BLaER1 treated with 17β-estradiol and CSF1 and Interleukin-3, amounts not matched to agents 10 nM and 100 nM (cell line): ENCODE results near the gene RRN3.
"Not testable (repeated sequence)": the region's sequence is repeated elsewhere in the genome, so short reads cannot be mapped to it uniquely, and the experiment has no call there.

Source experiments
- H3K27ac ChIP-seq, 11 experiments: shearing (Covaris generic); formaldehyde crosslinking; 2 replicates each; pipeline ENCODE4 v1.8.1; 2022
- H3K27me3 ChIP-seq, 11 experiments: shearing (Covaris generic); formaldehyde crosslinking; 2 replicates each; pipeline ENCODE4 v1.8.1; 2022
- H3K36me3 ChIP-seq, 11 experiments: shearing (Covaris generic); formaldehyde crosslinking; 2 replicates each; pipeline ENCODE4 v1.8.1; 2022
- H3K4me1 ChIP-seq, 10 experiments: shearing (Covaris generic); formaldehyde crosslinking; 2 replicates each; pipeline ENCODE4 v1.8.1; 2022
- H3K4me2 ChIP-seq, 11 experiments: shearing (Covaris generic); formaldehyde crosslinking; 2 replicates each; pipeline ENCODE4 v1.8.1; 2022
- H3K4me3 ChIP-seq, 10 experiments: shearing (Covaris generic); formaldehyde crosslinking; 2 replicates each; pipeline ENCODE4 v1.8.1; 2022
- H3K9ac ChIP-seq, 11 experiments: shearing (Covaris generic); formaldehyde crosslinking; 2 replicates each; pipeline ENCODE4 v1.8.1; 2022
- H3K9me3 ChIP-seq, 11 experiments: shearing (Covaris generic); formaldehyde crosslinking; replicated peaks in 1 of 11; 2 replicates each; pipeline ENCODE4 v1.8.1; 2022
- H4K20me1 ChIP-seq, 11 experiments: shearing (Covaris generic); formaldehyde crosslinking; 2 replicates each; pipeline ENCODE4 v1.8.1; 2022
- Cebpa-rat ChIP-seq, 11 experiments: shearing (Covaris generic); IDR thresholded peaks; 2 replicates each; pipeline ENCODE4 v1.8.1; 2022

The RRN3 gene

DNA sequence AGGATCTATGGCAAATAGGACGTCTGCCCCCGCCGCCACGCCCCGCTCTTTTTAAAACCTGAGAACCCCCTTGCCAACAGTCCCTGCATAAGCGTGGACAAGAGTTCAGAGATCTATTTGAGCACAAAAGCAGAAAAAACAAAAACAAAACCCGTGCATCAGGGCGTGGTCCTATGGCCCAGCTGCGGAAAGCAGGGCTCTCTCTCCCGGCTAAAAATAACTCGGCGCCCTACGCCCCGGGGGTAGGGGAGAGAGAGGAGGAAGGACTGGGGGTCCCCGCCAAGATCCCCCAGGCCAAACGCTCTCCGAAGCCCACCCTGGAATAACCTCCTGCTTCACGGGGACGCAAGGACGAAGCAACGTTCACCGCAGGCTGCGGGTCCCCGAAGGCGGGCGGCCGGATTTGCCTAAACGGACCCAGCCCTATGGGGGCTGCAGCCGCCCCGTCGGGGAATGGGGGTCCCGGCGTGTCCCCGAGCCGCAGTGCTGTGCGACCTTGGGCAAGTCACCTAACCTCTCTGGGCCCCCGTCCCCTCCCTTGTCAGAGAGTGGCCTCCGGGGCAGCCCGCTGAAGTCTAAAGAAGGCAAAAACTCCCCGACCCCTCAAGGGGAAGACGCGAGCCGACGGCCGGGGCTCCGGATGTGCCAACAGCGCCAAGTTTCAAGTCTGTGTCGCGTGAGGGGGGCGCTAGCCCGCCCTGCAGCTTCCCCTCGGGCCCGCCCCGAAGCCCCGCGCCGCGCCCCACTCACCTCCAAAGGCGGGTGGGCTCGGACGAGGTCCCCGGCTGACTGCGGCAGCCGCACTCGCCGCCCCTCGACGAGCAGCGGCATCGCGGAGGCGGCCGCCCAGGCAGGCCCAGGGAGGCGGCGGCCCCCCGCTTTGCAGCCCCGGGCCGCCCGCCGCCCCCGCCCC is 38.7 kb downstream of the RRN3 start:
- Histone ChIP-seq H3K27ac (peak overlapping the region; percentile 87 to 96 (median 90)), H4K20me1 (peaks cover 0 to 52% (median 27%) of the 10 kb centered on the region in 11 experiments; a peak in 14 of 22 replicates), H3K4me2 (peak overlapping the region; percentile 77 to 96 (median 89)), H3K27me3 (no peaks in the 10 kb centered on the region), H3K9ac (peak overlapping the region; percentile 88 to 98 (median 93)), H3K4me3 (peak overlapping the region; percentile 75 to 100 (median 90)), H3K4me1 (peaks cover 19 to 49% (median 30%) of the 10 kb centered on the region in 10 experiments), H3K36me3 (peaks cover 22 to 34% (median 25%) of the 10 kb centered on the region in 11 experiments), H3K9me3 (no peaks in the 10 kb centered on the region)
- TF ChIP-seq Cebpa-rat (IDR thresholded peaks at IDR 0.05) = no peak

DNA sequence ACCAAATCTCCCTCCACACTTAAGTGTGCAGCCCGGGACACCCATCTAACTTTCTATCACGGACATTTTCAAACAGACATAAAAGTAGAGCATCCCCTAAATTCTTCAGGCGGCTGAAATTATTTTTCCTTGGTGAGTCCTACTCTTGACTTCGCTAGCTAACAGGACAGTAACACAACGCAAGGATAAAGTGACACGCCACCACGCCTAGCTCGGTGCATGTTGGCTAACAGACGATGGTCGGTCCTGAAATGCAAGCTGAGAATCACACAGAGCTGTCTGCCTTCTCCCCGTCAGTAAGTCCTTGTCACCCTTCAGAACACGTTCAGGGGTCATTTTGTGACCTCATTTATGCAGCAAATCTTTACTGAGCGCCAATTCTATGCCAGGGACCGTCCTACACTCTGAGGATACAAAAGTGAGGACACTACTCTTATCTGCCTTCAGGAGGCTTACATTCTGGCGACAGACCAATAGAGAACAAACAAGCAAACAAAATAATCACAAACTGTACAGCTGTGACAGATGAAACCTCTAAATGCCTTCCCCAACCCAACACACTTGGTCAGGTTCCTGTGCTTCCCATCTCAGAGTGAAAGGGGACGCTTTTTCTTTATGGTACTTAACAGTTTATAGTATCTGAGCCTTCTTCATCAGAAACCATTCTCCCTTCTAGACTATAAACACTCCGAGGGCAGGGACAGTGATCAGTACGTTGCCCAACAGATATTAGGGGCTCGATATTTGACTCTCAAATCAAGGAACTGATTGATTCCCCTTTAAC is 39.5 kb downstream of the RRN3 start:
- Histone ChIP-seq H3K4me1 (peaks cover 23 to 55% (median 30%) of the 10 kb centered on the region in 10 experiments), H4K20me1 (peaks cover 0 to 49% (median 32%) of the 10 kb centered on the region in 11 experiments; a peak in 15 of 22 replicates), H3K9ac (peak overlapping the region; percentile 88 to 98 (median 93)), H3K27me3 (no peaks in the 10 kb centered on the region), H3K9me3 (no peaks in the 10 kb centered on the region), H3K4me3 (peak overlapping the region; percentile 75 to 100 (median 90)), H3K36me3 (peaks cover 14 to 30% (median 17%) of the 10 kb centered on the region in 11 experiments), H3K4me2 (peak overlapping the region; percentile 77 to 96 (median 89)), H3K27ac (peak overlapping the region; percentile 87 to 96 (median 90); a peak in 21 of 22 replicates)
- TF ChIP-seq Cebpa-rat (IDR thresholded peaks at IDR 0.05) = no peak

DNA sequence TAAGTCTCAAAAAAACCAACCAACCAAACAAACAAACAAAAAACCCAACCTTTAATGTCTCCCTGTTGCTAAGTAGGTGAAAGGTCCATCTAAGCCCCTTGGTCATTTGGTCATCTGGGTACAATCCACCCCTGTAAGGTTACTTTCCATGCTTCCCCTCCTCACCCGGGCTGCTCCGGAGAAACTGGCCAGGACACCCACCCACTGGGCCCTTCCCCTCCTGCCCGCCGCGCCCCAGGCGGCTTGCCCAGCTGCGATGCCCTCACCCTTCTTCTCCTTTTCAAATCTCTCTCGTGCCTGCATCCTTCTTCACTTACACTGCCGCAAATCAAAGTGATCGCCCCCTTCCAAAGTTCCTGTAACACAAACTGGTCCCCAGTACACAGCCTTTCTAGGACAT is 40.2 kb downstream of the RRN3 start:
- Histone ChIP-seq H3K4me2 (peak overlapping the region; percentile 77 to 96 (median 89); a peak in 19 of 22 replicates), H3K4me1 (peaks cover 24 to 58% (median 30%) of the 10 kb centered on the region in 10 experiments), H3K27ac (0 out of 22 replicates have a peak overlapping the region, but pooled peaks of 1 of the 11 experiments have one; percentile 92), H3K4me3 (peak overlapping the region in 3 of 10 experiments; percentile 84 to 100 (median 98); a peak in 6 of 20 replicates), H3K27me3 (no peaks in the 10 kb centered on the region), H3K9ac (peak overlapping the region in 3 of 11 experiments; percentile 90 to 98 (median 93); a peak in 4 of 22 replicates), H3K9me3 (no peaks in the 10 kb centered on the region), H4K20me1 (peaks cover 0 to 52% (median 35%) of the 10 kb centered on the region in 11 experiments; a peak in 15 of 22 replicates), H3K36me3 (peaks cover 7 to 24% (median 11%) of the 10 kb centered on the region in 11 experiments; a peak in 21 of 22 replicates)
- no peak for TF ChIP-seq Cebpa-rat (IDR thresholded peaks at IDR 0.05)

DNA sequence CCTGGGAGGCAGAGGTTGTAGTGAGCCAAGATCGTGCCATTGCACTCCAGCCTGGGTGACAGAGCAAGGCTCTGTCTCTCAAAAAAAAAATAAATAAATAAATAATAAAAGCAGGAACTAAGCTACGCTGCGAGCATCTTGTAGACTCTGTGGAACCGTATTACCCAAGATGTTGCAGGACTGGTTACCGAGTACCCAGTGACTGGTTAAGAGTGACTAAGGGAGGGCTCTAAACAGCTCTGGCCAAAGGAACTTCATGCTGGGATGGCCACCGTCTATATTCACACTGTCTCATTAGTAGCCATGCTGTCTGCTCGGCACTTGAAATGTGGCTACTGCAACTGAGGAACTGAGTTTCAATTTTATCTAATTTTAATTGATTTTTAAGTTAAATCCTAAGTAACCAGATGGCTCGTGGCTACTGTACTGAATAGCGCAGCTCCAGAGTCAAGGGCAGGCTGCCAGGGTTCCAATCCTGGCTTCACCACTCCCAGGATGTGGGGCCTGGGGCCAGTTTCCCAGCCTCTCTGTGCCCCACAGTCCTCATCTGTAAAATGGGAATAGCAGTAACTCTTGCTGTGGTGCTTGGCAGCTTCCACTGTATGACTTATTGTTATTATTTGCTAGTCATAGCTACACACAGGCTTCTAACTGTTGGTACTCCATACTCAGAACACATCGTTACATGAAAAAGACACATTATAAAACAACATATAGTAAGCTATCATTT is 41.2 kb downstream of the RRN3 start:
- TF ChIP-seq Cebpa-rat (IDR thresholded peaks at IDR 0.05) = no peak
- no peak overlapping the region; a peak in 2 of 22 replicates for H3K9ac ChIP-seq
- H3K27ac ChIP-seq = peak overlapping the region in 2 of 11 experiments; percentile 35 to 38; a peak in 1 of 22 replicates

DNA sequence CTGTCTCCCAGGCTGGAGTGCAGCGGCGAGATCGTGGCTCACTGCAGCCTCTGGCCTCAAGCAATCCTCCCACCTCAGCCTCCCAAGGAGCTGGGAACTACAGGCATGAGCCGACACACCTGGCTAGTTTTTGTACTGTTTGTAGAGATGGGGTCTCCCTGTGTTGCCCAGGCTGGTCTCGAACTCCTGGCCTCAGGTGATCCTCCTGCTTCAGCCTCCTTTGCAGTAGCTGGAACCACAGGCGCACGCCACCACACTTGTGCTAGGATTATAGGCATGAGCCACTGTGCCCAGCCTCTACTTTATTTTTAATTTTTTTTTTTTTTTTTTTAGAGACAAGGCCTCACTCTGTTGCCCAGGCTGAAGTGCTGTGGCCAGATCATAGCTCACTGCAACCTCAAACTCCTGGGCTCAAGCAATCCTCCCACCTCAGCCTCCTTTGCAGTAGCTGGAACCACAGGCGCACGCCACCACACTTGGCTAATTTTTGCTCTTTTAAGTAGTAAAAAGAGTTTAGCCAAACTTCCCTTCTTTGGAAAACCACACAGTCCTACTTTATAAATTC is 42.6 kb downstream of the RRN3 start:
- Histone ChIP-seq H3K4me1 (peaks cover 23 to 56% (median 28%) of the 10 kb centered on the region in 10 experiments), H3K27ac (peak overlapping the region in 2 of 11 experiments; percentile 1 to 38; a peak in 1 of 22 replicates), H3K9ac (no peak overlapping the region), H3K4me3 (no peak overlapping the region), H4K20me1 (peaks cover 0 to 74% (median 41%) of the 10 kb centered on the region in 11 experiments; a peak in 15 of 22 replicates), H3K9me3 (no peaks in the 10 kb centered on the region), H3K4me2 (peak overlapping the region in 6 of 11 experiments; percentile 3 to 89 (median 22); a peak in 5 of 22 replicates), H3K27me3 (no peaks in the 10 kb centered on the region), H3K36me3 (peaks cover 11 to 36% (median 16%) of the 10 kb centered on the region in 11 experiments)
- TF ChIP-seq Cebpa-rat (IDR thresholded peaks at IDR 0.05) = no peak

More for the DNA sequence above, 41.2 kb downstream of the RRN3 start:
- Histone ChIP-seq H3K9me3 (no peaks in the 10 kb centered on the region), H3K4me3 (no peak overlapping the region), H3K27me3 (no peaks in the 10 kb centered on the region), H4K20me1 (peaks cover 0 to 59% (median 35%) of the 10 kb centered on the region in 11 experiments; a peak in 15 of 22 replicates), H3K4me1 (peaks cover 24 to 58% (median 30%) of the 10 kb centered on the region in 10 experiments), H3K4me2 (peak overlapping the region in 3 of 11 experiments; percentile 18 to 89 (median 39); a peak in 6 of 22 replicates), H3K36me3 (peaks cover 0 to 21% (median 3%) of the 10 kb centered on the region in 11 experiments; a peak in 8 of 22 replicates)

DNA sequence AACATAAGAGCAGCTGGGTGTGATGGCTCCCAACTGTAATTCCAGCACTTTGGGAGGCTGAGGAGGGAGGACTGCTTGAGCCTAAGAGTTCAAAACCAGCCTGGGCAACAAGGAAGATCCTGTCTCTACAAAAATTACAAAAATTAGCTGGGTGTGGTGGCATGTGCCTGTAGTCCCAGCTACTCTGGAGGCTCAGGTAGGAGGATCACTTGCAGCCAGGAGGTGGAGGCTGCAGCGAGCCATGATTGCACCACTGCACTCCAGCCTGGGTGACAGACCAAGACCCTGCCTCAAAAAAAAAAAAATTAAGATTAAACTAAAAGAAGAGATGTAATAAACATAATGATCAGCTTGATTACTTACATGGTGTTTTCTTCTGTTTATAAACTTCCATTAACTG is 43.6 kb downstream of the RRN3 start:
- H3K36me3 ChIP-seq = peaks cover 21 to 46% (median 26%) of the 10 kb centered on the region in 11 experiments
- H3K4me2 ChIP-seq = peak overlapping the region in 2 of 11 experiments; percentile 1 to 8; a peak in 2 of 22 replicates
- H3K4me1 ChIP-seq = peaks cover 19 to 53% (median 25%) of the 10 kb centered on the region in 10 experiments
- H3K27ac ChIP-seq, H3K9me3 ChIP-seq, H3K4me3 ChIP-seq, H3K27me3 ChIP-seq: not testable (repeated sequence)
- peaks cover 0 to 84% (median 41%) of the 10 kb centered on the region in 11 experiments; a peak in 15 of 22 replicates for H4K20me1 ChIP-seq
- peak overlapping the region in 1 of 11 experiments; percentile 44; a peak in 1 of 22 replicates for H3K9ac ChIP-seq

DNA sequence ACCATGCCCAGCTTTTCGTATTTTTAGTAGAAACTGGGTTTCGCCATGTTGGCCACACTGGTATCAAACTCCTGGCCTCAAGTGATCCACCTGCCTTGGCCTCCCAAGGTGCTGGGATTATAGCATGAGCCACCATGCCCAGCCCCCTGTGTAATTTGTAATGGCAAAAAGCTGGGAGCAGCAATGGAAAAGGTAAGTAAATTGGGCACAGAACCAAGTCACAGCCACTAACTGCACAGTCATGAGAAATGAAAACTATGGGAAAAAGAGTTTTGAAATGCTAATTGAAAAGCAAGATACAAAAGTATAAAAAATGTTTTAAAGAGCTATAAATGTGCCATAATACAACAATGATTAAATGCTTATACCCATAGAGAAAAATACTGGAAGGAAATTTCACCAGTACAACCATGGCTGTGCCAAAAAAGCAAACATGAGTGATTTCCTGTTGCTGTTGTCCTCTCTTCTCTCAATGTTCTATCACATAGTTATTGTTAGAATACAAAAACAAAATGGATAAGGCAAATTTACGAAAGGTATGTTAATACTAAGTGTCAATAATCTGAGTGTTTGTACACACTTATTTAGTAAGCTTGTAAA is 44.4 kb downstream of the RRN3 start:
- Histone ChIP-seq H3K27ac (no peak overlapping the region), H3K36me3 (peaks cover 23 to 52% (median 29%) of the 10 kb centered on the region in 11 experiments), H3K4me1 (peaks cover 12 to 52% (median 20%) of the 10 kb centered on the region in 10 experiments), H3K9me3 (no peaks in the 10 kb centered on the region), H3K27me3 (no peaks in the 10 kb centered on the region), H3K9ac (peak overlapping the region in 1 of 11 experiments; percentile 44; a peak in 1 of 22 replicates), H3K4me3 (no peak overlapping the region), H3K4me2 (peak overlapping the region in 2 of 11 experiments; percentile 26 to 39; a peak in 1 of 22 replicates), H4K20me1 (peaks cover 0 to 88% (median 41%) of the 10 kb centered on the region in 11 experiments; a peak in 15 of 22 replicates)
- no peak for TF ChIP-seq Cebpa-rat (IDR thresholded peaks at IDR 0.05)
